Tongue (tissue), 2 donors: Measurements from ENCODE around the gene FIG4. TPM values are rescaled to one million over a fixed set of nuclear protein-coding genes. Genes with fewer than 3 reads are reported as not detected.
"Not testable (repeated sequence)": the region's sequence is repeated elsewhere in the genome, so short reads cannot be mapped to it uniquely, and the experiment has no call there.

Source experiments
- DNase-seq: peaks from one replicate; pipeline ENCODE4 v3.0.0-alpha.2; 2015
- total RNA-seq: library from RNA; depleted of rRNA; stranded (reverse); fragments of >200 nt; gene quantifications from one replicate; pipeline ENCODE4 v1.2.3, GENCODE V29; 2014

FIG4 gene
- total RNA-seq, 1 donor from 2014 or later: 22.3 TPM

- peak; percentile 94 for DNase-seq
Observed at GRCh38 chr6:109705258-109705657, 14.2 kb downstream of the FIG4 start.

- no peak for DNase-seq
Observed at GRCh38 chr6:109706513-109706912, 15.4 kb downstream of the FIG4 start.

GRCh38 chr6:109708099-109708498 is 17.0 kb downstream of the FIG4 start:
- not testable (repeated sequence) for DNase-seq

GRCh38 chr6:109713097-109713496 is 22.0 kb downstream of the FIG4 start:
- DNase-seq: no peak

GRCh38 chr6:109714166-109714565 is 23.1 kb downstream of the FIG4 start:
- DNase-seq: no peak

- DNase-seq: no peak
Observed at GRCh38 chr6:109714611-109715010, 23.5 kb downstream of the FIG4 start.

- DNase-seq: no peak
Observed at GRCh38 chr6:109715616-109716015, 24.5 kb downstream of the FIG4 start.

- no peak for DNase-seq
Observed at GRCh38 chr6:109717971-109718370, 26.9 kb downstream of the FIG4 start.

GRCh38 chr6:109718991-109719390 is 27.9 kb downstream of the FIG4 start:
- DNase-seq: no peak

- DNase-seq: no peak
Observed at GRCh38 chr6:109720311-109720710, 29.2 kb downstream of the FIG4 start.

- no peak for DNase-seq
Observed at GRCh38 chr6:109722011-109722410, 30.9 kb downstream of the FIG4 start.

GRCh38 chr6:109722564-109723254 is 31.6 kb downstream of the FIG4 start:
- DNase-seq: no peak

- not testable (repeated sequence) for DNase-seq
Observed at GRCh38 chr6:109725250-109725649, 34.2 kb downstream of the FIG4 start.

- DNase-seq: no peak
Observed at GRCh38 chr6:109736273-109737025, 45.4 kb downstream of the FIG4 start.

- DNase-seq: no peak
Observed at GRCh38 chr6:109738255-109738654, 47.2 kb downstream of the FIG4 start.

- no peak for DNase-seq
Observed at GRCh38 chr6:109738667-109739066, 47.6 kb downstream of the FIG4 start.

GRCh38 chr6:109739686-109740085 is 48.6 kb downstream of the FIG4 start:
- DNase-seq: peak; percentile 7

- no peak for DNase-seq
Observed at GRCh38 chr6:109740787-109741186, 49.7 kb downstream of the FIG4 start.

GRCh38 chr6:109743739-109744138 is 52.6 kb downstream of the FIG4 start:
- no peak for DNase-seq

GRCh38 chr6:109744779-109745178 is 53.7 kb downstream of the FIG4 start:
- DNase-seq: not testable (repeated sequence)

GRCh38 chr6:109747221-109747620 is 56.1 kb downstream of the FIG4 start:
- no peak for DNase-seq

GRCh38 chr6:109759098-109759955 is 68.2 kb downstream of the FIG4 start:
- DNase-seq: no peak

GRCh38 chr6:109760208-109760607 is 69.1 kb downstream of the FIG4 start:
- DNase-seq: no peak
